GM20000 (cell line): ENCODE measurements around the gene PCID2.

ENCODE experiments used
- DNase-seq: peaks from one replicate; pipeline ENCODE4 v3.0.0; 2012; ENCODE audit warnings: low spot score
- TF ChIP-seq, protein P1 (sequence below): IDR thresholded peaks from 2 replicates; pipeline ENCODE4 v1.5.1; 2012; ENCODE audit warnings: mild to moderate bottlenecking, control low read depth; ENCODE audit errors: extremely low read depth, missing control alignments

PCID2 gene

DNA sequence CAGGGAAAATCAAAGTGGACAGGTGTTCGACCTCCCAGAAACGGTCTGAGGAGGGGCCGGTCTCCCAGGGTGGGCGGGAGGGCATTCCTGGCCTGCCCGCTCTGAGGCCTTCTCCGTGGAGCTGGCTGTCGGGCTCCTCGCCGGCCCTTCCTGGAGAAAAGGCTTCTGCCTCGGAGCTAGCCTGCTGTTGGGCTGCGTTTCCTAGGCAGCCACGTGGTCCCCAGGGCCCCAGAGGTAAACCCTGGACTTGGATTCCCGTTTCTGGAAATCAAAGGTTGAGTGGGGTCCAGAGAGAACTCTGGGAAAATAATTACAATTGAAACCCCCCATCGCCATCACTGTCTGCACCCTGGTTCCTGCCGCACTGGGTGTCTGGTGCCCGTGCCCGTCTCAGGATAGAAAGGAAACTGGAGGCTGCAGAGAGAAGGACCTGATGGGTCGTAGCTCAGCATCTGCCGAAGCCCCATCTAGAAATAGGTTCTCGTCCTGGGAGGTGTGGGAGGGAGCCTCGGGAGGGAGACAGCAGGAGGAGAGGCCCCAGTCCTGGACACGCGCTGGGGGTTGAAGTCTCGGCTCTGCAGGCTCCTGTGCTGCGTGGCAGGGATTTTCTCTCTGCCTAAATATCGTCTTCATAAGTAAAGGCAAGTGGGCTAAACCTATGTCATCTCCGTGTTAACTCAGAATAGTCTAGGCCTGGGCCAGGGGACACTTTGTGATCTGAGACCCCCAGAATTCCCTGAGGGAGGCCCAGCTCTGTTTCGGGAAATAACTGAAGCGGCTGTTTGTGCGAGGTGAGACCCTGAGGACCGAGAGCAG, 57.7 kb downstream of the PCID2 start:
- no peak for DNase-seq
- TF ChIP-seq, protein P1, sequence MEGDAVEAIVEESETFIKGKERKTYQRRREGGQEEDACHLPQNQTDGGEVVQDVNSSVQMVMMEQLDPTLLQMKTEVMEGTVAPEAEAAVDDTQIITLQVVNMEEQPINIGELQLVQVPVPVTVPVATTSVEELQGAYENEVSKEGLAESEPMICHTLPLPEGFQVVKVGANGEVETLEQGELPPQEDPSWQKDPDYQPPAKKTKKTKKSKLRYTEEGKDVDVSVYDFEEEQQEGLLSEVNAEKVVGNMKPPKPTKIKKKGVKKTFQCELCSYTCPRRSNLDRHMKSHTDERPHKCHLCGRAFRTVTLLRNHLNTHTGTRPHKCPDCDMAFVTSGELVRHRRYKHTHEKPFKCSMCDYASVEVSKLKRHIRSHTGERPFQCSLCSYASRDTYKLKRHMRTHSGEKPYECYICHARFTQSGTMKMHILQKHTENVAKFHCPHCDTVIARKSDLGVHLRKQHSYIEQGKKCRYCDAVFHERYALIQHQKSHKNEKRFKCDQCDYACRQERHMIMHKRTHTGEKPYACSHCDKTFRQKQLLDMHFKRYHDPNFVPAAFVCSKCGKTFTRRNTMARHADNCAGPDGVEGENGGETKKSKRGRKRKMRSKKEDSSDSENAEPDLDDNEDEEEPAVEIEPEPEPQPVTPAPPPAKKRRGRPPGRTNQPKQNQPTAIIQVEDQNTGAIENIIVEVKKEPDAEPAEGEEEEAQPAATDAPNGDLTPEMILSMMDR, result no peak

DNA sequence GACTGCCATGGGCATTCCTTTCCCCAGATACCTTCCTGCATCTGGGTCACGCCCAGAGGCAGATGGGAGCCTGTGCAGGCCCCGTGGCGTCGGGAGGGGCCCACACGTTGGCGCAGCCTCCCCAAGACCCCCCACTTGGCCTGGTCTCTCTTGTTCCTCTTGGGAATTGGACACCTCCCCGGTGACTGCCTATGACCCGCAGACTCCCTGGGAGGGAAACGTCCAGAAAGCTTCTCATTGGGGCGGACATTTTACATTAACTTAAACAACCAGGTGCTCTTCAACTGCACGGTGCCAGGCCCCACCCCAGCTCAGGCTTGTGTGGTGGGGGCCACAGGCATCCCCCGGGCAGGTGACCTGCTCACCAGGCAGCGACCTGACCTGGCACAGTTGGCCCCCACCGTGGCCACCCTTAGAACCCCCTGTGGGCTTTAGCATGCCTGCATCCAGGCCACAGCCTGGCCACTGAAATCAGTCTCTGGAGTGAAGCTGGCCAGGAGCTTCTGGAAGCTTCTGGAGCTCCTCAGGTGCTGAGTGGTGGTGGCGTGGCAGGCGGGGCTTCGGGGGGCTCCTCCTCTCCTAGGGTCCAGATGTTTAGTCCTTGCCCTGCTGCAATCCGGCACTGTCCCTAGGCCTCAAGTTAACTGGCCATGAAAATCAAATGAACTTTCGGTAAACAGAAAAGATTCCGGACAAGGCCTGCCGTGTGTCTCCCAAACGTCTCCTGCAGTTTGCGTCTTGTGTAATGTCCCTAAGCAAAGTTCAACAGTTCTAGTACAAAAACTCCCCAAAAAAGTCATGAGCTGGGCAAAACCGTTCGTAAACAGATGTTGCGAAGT, 58.5 kb downstream of the PCID2 start:
- TF ChIP-seq, protein P1, result no peak
- DNase-seq, result no peak

DNA sequence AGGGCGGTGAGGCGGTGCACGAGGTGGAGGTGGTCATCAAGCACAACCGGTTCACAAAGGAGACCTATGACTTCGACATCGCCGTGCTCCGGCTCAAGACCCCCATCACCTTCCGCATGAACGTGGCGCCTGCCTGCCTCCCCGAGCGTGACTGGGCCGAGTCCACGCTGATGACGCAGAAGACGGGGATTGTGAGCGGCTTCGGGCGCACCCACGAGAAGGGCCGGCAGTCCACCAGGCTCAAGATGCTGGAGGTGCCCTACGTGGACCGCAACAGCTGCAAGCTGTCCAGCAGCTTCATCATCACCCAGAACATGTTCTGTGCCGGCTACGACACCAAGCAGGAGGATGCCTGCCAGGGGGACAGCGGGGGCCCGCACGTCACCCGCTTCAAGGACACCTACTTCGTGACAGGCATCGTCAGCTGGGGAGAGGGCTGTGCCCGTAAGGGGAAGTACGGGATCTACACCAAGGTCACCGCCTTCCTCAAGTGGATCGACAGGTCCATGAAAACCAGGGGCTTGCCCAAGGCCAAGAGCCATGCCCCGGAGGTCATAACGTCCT, 59.4 kb downstream of the PCID2 start:
- no peak for DNase-seq

DNA sequence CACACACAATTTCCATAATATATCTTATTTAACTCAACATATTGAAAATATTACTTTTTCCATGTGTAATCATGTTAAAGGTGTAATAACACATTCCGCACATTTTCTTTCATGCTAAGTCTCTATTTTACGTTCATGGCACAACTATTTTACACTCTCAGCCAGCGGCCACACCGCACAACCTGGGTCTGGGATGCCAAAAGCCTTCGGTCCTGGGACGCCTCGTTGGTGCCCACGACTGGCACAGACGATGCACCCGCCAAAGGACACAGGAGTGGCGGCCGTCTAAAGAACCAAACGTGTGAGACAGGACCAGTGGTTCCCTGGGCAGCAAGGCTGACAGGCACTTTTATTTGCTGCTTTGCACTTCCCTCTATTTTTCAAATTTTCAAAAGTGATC, 60.1 kb downstream of the PCID2 start:
- TF ChIP-seq, protein P1, result no peak
- DNase-seq, result no peak

More for the DNA sequence above, 59.4 kb downstream of the PCID2 start:
- TF ChIP-seq, protein P1, result no peak

DNA sequence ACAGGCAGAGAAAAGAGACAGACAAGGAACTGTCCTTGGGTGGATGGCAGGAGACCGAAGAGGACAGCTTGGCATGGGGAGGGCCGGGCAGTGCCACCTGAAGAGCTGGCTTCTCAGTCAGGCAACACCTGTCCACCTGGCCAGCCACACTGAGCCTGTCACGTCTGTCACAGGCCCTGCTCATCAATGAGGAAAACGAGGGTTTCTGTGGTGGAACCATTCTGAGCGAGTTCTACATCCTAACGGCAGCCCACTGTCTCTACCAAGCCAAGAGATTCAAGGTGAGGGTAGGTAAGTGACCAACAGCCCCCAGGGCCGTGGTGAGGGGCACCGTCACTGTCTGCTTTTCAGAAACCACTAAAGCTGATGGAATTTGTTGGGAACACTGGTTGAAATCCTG, 61.3 kb downstream of the PCID2 start:
- DNase-seq, result no peak
- TF ChIP-seq, protein P1, result no peak

DNA sequence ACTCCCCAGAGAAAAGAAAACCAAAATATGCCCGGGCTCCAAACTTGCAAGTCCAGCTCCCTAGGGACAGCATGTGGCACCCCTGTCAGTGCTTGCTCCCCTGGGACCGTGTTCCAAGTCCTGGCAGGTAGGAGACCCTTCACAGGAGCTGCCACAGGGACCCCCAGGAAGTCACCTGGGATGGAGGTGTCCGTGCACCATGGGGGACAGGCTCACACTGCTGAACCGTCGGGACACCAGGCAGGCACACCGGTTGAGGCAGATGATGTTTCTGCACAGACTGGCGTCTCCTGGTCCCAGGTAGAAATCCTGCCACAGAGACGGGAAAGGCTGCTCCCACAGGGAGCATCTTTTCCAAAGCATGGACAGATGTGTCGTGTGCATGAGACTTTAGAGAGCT, 61.7 kb downstream of the PCID2 start:
- TF ChIP-seq, protein P1, result no peak
- DNase-seq, result no peak
